Immature natural killer cell (primary cell): ENCODE results near the gene C5orf58. TPM values are rescaled to one million over a fixed set of nuclear protein-coding genes. Genes with fewer than 3 reads are reported as not detected.

ENCODE experiments used
- polyA plus RNA-seq, 3 donors: library from polyadenylated mRNA; unstranded; fragments of 300-500 nt; fragmentation: Illumina TruSeq; gene quantifications; one replicate each; pipeline ENCODE4 v1.2.3, GENCODE V29; 2021

Gene C5orf58
- polyA plus RNA-seq, 3 donors from 2014 or later: 0.23 to 1.9 TPM; not detected in 1

Other genes starting within 250 kb of the C5orf58 start
- gene FOXI1, start 127.1 kb upstream of the C5orf58 start, polyA plus RNA-seq: not detected
- gene LCP2, start 64.8 kb downstream of the C5orf58 start, polyA plus RNA-seq: 100 to 1,000 TPM in 1 of 3 donors, 10 to 100 TPM in 2; 87.1 to 276 (median 99.3) TPM
- under 1 TPM in 2 of 3 donors, not detected in 1; 0.07 to 0.18 TPM for gene KCNMB1, start 156.4 kb downstream of the C5orf58 start, polyA plus RNA-seq